Neuronal stem cell (in vitro differentiated cells): ENCODE data around the gene RAD51B.
"Not testable (repeated sequence)": the region's sequence is repeated elsewhere in the genome, so short reads cannot be mapped to it uniquely, and the experiment has no call there.

Experiments used
- DNase-seq: peaks from one replicate; pipeline ENCODE4 v3.0.0-alpha.2; 2013; ENCODE audit warnings: low spot score
- H2AFZ ChIP-seq: one replicate; pipeline ENCODE4 v1.6.1; 2013; ENCODE audit warnings: mild to moderate bottlenecking, low read length, inconsistent platforms
- H2AK5ac ChIP-seq: 2 replicates; pipeline ENCODE4 v1.6.1; 2013; ENCODE audit warnings: low read depth, mild to moderate bottlenecking, inconsistent platforms, low read length, moderate library complexity, mixed read lengths
- H2BK120ac ChIP-seq: 2 replicates; pipeline ENCODE4 v1.6.1; 2013; ENCODE audit warnings: low read depth, mild to moderate bottlenecking, inconsistent platforms, low read length, moderate library complexity, mixed read lengths
- H2BK12ac ChIP-seq: one replicate; pipeline ENCODE4 v1.6.1; 2013; ENCODE audit warnings: low read length, inconsistent platforms
- H2BK15ac ChIP-seq: 2 replicates; pipeline ENCODE4 v1.6.1; 2013; ENCODE audit warnings: mild to moderate bottlenecking, low read length, inconsistent platforms, mixed read lengths
- H2BK5ac ChIP-seq: one replicate; pipeline ENCODE4 v1.6.1; 2013; ENCODE audit warnings: inconsistent platforms, mild to moderate bottlenecking, low read length, moderate library complexity
- H3K14ac ChIP-seq: one replicate; pipeline ENCODE4 v1.6.1; 2013; ENCODE audit warnings: low read length, inconsistent platforms
- H3K18ac ChIP-seq: 2 replicates; pipeline ENCODE4 v1.6.1; 2013; ENCODE audit warnings: low read length, inconsistent platforms
- H3K23ac ChIP-seq: 2 replicates; pipeline ENCODE4 v1.6.1; 2013; ENCODE audit warnings: low read depth, mild to moderate bottlenecking, mixed read lengths, low read length, inconsistent platforms; ENCODE audit not compliant: poor library complexity
- H3K27ac ChIP-seq: replicated peaks from 3 replicates; pipeline ENCODE4 v1.5.1; 2013; ENCODE audit warnings: low read length, inconsistent platforms
- H3K27me3 ChIP-seq, 3 experiments: 2 replicates each; pipeline ENCODE4 v1.6.1; 2013; ENCODE audit warnings: low read length in 3 of 3, mild to moderate bottlenecking in 2 of 3, inconsistent platforms in 1 of 3, low read depth in 1 of 3, mixed read lengths in 1 of 3, moderate library complexity in 1 of 3; ENCODE audit not compliant: control insufficient read depth in 3 of 3, insufficient read depth in 3 of 3
- H3K36me3 ChIP-seq, 2 donors: replicated peaks in 1 of 2; 2 replicates each; pipeline ENCODE4 v1.6.1; 2013; ENCODE audit warnings: low read length in 2 of 2; ENCODE audit not compliant: control insufficient read depth in 2 of 2, insufficient read depth in 2 of 2
- H3K4ac ChIP-seq: 2 replicates; pipeline ENCODE4 v1.6.1; 2013; ENCODE audit warnings: inconsistent platforms, mild to moderate bottlenecking, low read length, moderate library complexity
- H3K4me1 ChIP-seq, 2 donors: 1 replicate in 1 of 2; 2 replicates in 1 of 2; pipeline ENCODE4 v1.6.1; 2013; ENCODE audit warnings: low read length in 2 of 2, low read depth in 1 of 2; ENCODE audit not compliant: control insufficient read depth in 2 of 2, insufficient read depth in 1 of 2
- H3K4me2 ChIP-seq: one replicate; pipeline ENCODE4 v1.6.1; 2013; ENCODE audit warnings: mild to moderate bottlenecking, low read length, inconsistent platforms; ENCODE audit not compliant: insufficient read depth, poor library complexity, severe bottlenecking
- H3K4me3 ChIP-seq, 2 donors: 2 replicates each; pipeline ENCODE4 v1.5.1; 2013; ENCODE audit warnings: low read length in 2 of 2, mild to moderate bottlenecking in 2 of 2, inconsistent platforms in 1 of 2, moderate library complexity in 1 of 2
- H3K79me1 ChIP-seq: one replicate; pipeline ENCODE4 v1.6.1; 2013; ENCODE audit warnings: low read depth, mild to moderate bottlenecking, inconsistent platforms, low read length, moderate library complexity
- H3K9ac ChIP-seq: one replicate; pipeline ENCODE4 v1.6.1; 2013; ENCODE audit warnings: mild to moderate bottlenecking, low read depth, low read length, inconsistent platforms; ENCODE audit not compliant: poor library complexity
- H3K9me3 ChIP-seq, 2 donors: replicated peaks in 1 of 2; 2 replicates each; pipeline versions ENCODE3 to v1.6.1; 2013; ENCODE audit warnings: low read length in 2 of 2, mild to moderate bottlenecking in 2 of 2, inconsistent platforms in 1 of 2, low read depth in 1 of 2, mixed read lengths in 1 of 2, moderate library complexity in 1 of 2; ENCODE audit not compliant: control insufficient read depth in 2 of 2, insufficient read depth in 1 of 2
- H4K8ac ChIP-seq: one replicate; pipeline ENCODE4 v1.6.1; 2013; ENCODE audit warnings: low read depth, mild to moderate bottlenecking, inconsistent platforms, low read length, moderate library complexity
- H4K91ac ChIP-seq: one replicate; pipeline ENCODE4 v1.6.1; 2013; ENCODE audit warnings: low read length, low read depth, mild to moderate bottlenecking, inconsistent platforms; ENCODE audit not compliant: poor library complexity
- WGBS, 2 donors: extraction: QIAGEN DNeasy Blood & Tissue Kit; methylation state at CpG; one replicate each; pipeline ENCODE4 v1.1.7; 2013; ENCODE audit warnings: missing lambda C conversion rate in 2 of 2, mixed read lengths in 1 of 2; ENCODE audit not compliant: insufficient read length in 2 of 2, insufficient replicate concordance in 1 of 2; ENCODE audit errors: extremely low coverage in 2 of 2; 5-methylcytosine and 5-hydroxymethylcytosine counted together

Gene RAD51B

GRCh38 chr14:68115952-68116351 is 296.4 kb downstream of the RAD51B start:
- H3K9me3 ChIP-seq, H3K23ac ChIP-seq, H3K4me2 ChIP-seq, H2AFZ ChIP-seq, H3K14ac ChIP-seq, H3K27ac ChIP-seq, H2BK12ac ChIP-seq, H3K4me1 ChIP-seq, H3K36me3 ChIP-seq, H3K4ac ChIP-seq, H3K79me1 ChIP-seq, H2BK15ac ChIP-seq, DNase-seq, H4K91ac ChIP-seq, H3K9ac ChIP-seq, H2BK120ac ChIP-seq, H4K8ac ChIP-seq, H2BK5ac ChIP-seq, H3K4me3 ChIP-seq, H3K18ac ChIP-seq, H3K27me3 ChIP-seq, H2AK5ac ChIP-seq: not testable (repeated sequence)

DNA sequence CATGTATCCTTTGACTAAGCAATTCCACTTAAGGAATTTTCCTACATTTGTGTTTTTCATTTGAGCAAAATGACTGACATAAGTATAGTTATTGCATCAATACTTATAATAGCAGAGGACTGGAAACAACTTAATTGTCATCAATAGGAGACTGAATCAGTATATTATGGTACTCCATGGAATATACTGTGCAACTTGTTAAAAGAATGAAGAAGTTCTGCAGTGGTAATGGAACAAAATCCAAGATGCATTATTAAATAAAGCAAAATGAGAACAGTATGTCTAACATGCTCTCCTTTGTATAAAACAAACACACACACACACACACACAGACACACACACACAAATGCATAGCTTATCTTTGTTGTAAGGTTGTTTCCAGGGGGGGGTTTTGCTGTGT is 303.1 kb downstream of the RAD51B start:
- no peak overlapping the region for H3K14ac ChIP-seq
- H3K4me3 ChIP-seq, result no peak overlapping the region
- H4K8ac ChIP-seq, result no peak overlapping the region
- no peaks in the 10 kb centered on the region for H3K79me1 ChIP-seq
- no peak overlapping the region for H3K27ac ChIP-seq
- H3K36me3 ChIP-seq, result peaks cover 0 to 2% of the 10 kb centered on the region in 2 donors
- peaks cover 0 to 2% of the 10 kb centered on the region in 2 donors for H3K4me1 ChIP-seq
- no peak overlapping the region for H2BK5ac ChIP-seq
- no peak overlapping the region for H2BK120ac ChIP-seq
- no peak overlapping the region for H4K91ac ChIP-seq
- no peak overlapping the region for H2BK12ac ChIP-seq
- H3K4ac ChIP-seq, result no peak overlapping the region
- H2AK5ac ChIP-seq, result no peak overlapping the region
- no peaks in the 10 kb centered on the region for H3K27me3 ChIP-seq
- peaks cover 2% of the 10 kb centered on the region in 2 donors for H3K9me3 ChIP-seq
- H3K9ac ChIP-seq, result no peak overlapping the region
- H3K18ac ChIP-seq, result no peak overlapping the region
- no peak overlapping the region for H2BK15ac ChIP-seq
- H3K23ac ChIP-seq, result no peak overlapping the region
- H2AFZ ChIP-seq, result no peak overlapping the region
- DNase-seq, result no peak
- no peak overlapping the region for H3K4me2 ChIP-seq

GRCh38 chr14:68124050-68124449 is 304.5 kb downstream of the RAD51B start:
- H3K9me3 ChIP-seq, result peaks cover 2% of the 10 kb centered on the region in 2 donors
- H2BK15ac ChIP-seq, result no peak overlapping the region
- no peak overlapping the region for H3K27ac ChIP-seq
- H3K18ac ChIP-seq, result no peak overlapping the region
- H3K4ac ChIP-seq, result no peak overlapping the region
- H2BK12ac ChIP-seq, result no peak overlapping the region
- no peaks in the 10 kb centered on the region for H3K27me3 ChIP-seq
- H2BK5ac ChIP-seq, result no peak overlapping the region
- no peak overlapping the region for H2AFZ ChIP-seq
- H3K14ac ChIP-seq, result no peak overlapping the region
- H4K91ac ChIP-seq, result no peak overlapping the region
- peaks cover 0 to 2% of the 10 kb centered on the region in 2 donors for H3K36me3 ChIP-seq
- H3K4me2 ChIP-seq, result no peak overlapping the region
- peaks cover 0 to 2% of the 10 kb centered on the region in 2 donors for H3K4me1 ChIP-seq
- no peak overlapping the region for H3K9ac ChIP-seq
- no peaks in the 10 kb centered on the region for H3K79me1 ChIP-seq
- no peak overlapping the region for H3K4me3 ChIP-seq
- H2AK5ac ChIP-seq, result no peak overlapping the region
- H2BK120ac ChIP-seq, result no peak overlapping the region
- no peak overlapping the region for H4K8ac ChIP-seq
- H3K23ac ChIP-seq, result no peak overlapping the region
- no CpG with 5 or more reads among the region's 2 CpGs for WGBS, 2 donors
- no peak for DNase-seq

GRCh38 chr14:68124979-68125731 is 305.6 kb downstream of the RAD51B start:
- Histone ChIP-seq H2AK5ac (no peak overlapping the region), H3K27ac (no peak overlapping the region), H4K8ac (no peak overlapping the region), H2AFZ (no peak overlapping the region), H3K79me1 (no peaks in the 10 kb centered on the region), H3K4me2 (no peak overlapping the region), H3K4ac (no peak overlapping the region), H4K91ac (no peak overlapping the region), H2BK15ac (no peak overlapping the region), H3K36me3 (peaks cover 0 to 2% of the 10 kb centered on the region in 2 donors), H2BK12ac (no peak overlapping the region), H3K23ac (no peak overlapping the region), H3K9ac (no peak overlapping the region), H2BK5ac (no peak overlapping the region), H3K4me3 (no peak overlapping the region), H2BK120ac (no peak overlapping the region), H3K4me1 (peaks cover 0 to 2% of the 10 kb centered on the region in 2 donors), H3K9me3 (peaks cover 2% of the 10 kb centered on the region in 2 donors), H3K27me3 (no peaks in the 10 kb centered on the region), H3K14ac (no peak overlapping the region), H3K18ac (no peak overlapping the region)
- no CpG with 5 or more reads among the region's 3 CpGs for WGBS, 2 donors
- no peak for DNase-seq
